ENCODE results near the gene PDILT. TPM values are rescaled to one million over a fixed set of nuclear protein-coding genes. Genes with fewer than 3 reads are reported as not detected.
"Not testable (repeated sequence)": the region's sequence is repeated elsewhere in the genome, so short reads cannot be mapped to it uniquely, and the experiment has no call there.

Gene PDILT
- total RNA-seq, 1 donor from 2014 or later, result not detected

DNA sequence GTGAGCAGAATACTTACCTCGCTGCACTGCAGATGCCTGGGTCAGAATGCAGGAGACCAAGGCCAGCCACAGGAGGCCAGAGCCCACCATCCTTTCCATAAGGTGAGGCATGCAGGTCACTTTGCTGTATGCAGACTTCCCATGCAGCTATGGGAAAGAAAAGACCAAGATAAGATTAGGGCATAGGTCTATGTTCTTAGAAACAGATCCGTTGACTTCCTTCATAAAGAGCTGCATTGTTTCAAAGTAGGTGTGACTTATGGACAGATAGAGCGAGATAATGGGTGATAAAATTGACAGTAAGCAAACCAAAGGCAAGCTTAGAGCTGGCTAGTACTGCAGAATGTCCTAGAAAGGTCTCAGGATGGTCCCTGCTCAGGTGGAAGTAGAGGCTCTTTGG, 78.2 kb downstream of the PDILT start:
- Histone ChIP-seq H3K4me1 (no peaks in the 10 kb centered on the region), H3K27ac (no peak overlapping the region), H3K9me3 (no peaks in the 10 kb centered on the region), H3K36me3 (no peaks in the 10 kb centered on the region), H3K4me3 (no peak overlapping the region), H3K27me3 (no peaks in the 10 kb centered on the region)
- TF ChIP-seq, protein P1, sequence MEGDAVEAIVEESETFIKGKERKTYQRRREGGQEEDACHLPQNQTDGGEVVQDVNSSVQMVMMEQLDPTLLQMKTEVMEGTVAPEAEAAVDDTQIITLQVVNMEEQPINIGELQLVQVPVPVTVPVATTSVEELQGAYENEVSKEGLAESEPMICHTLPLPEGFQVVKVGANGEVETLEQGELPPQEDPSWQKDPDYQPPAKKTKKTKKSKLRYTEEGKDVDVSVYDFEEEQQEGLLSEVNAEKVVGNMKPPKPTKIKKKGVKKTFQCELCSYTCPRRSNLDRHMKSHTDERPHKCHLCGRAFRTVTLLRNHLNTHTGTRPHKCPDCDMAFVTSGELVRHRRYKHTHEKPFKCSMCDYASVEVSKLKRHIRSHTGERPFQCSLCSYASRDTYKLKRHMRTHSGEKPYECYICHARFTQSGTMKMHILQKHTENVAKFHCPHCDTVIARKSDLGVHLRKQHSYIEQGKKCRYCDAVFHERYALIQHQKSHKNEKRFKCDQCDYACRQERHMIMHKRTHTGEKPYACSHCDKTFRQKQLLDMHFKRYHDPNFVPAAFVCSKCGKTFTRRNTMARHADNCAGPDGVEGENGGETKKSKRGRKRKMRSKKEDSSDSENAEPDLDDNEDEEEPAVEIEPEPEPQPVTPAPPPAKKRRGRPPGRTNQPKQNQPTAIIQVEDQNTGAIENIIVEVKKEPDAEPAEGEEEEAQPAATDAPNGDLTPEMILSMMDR (IDR thresholded peaks at IDR 0.05), result no peak
- DNase-seq (ENCODE audit: low spot score in 2 of 2), result no peak
- intact Hi-C loops (cut with DNase I), result no loop called here

DNA sequence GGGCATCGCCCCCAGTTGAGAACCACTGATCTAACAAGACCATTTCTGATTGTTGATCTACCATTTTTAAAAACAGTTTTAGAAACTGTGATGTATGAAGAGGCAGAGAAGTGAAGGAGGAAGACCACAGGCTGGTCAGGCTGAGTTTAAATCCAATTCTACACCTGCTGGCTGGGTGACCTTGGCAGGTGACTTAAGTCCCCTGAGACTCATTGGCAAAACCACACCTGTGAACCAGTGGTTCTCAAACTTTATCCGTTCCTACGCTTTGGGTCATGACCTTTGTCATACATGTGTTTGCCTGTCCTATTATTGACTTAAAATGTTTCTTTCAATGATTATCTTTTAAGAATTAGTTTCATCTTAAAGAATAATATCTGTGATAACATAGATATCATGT, 79.5 kb downstream of the PDILT start:
- no peak overlapping the region for H3K4me3 ChIP-seq
- no peaks in the 10 kb centered on the region for H3K36me3 ChIP-seq
- TF ChIP-seq, protein P1 (IDR thresholded peaks at IDR 0.05), result no peak
- no peak for DNase-seq (ENCODE audit: low spot score in 2 of 2)
- intact Hi-C loops (cut with DNase I), result no loop called here
- H3K4me1 ChIP-seq, result no peaks in the 10 kb centered on the region
- H3K27ac ChIP-seq, result no peak overlapping the region
- no peaks in the 10 kb centered on the region for H3K9me3 ChIP-seq
- no peaks in the 10 kb centered on the region for H3K27me3 ChIP-seq

GRCh38 chr16:20323591-20324117, 80.9 kb downstream of the PDILT start:
- no peak overlapping the region for H3K4me3 ChIP-seq
- H3K36me3 ChIP-seq, result no peaks in the 10 kb centered on the region
- TF ChIP-seq, protein P1 (IDR thresholded peaks at IDR 0.05), result no peak
- DNase-seq (ENCODE audit: low spot score in 2 of 2), result no peak
- no peak overlapping the region for H3K27ac ChIP-seq
- no peaks in the 10 kb centered on the region for H3K4me1 ChIP-seq
- intact Hi-C loops (cut with DNase I), result no loop called here
- no peaks in the 10 kb centered on the region for H3K9me3 ChIP-seq
- no peaks in the 10 kb centered on the region for H3K27me3 ChIP-seq

GRCh38 chr16:20322696-20323095, 81.8 kb downstream of the PDILT start:
- Histone ChIP-seq H3K4me3 (no peak overlapping the region), H3K4me1 (no peaks in the 10 kb centered on the region), H3K27me3 (no peaks in the 10 kb centered on the region), H3K27ac (no peak overlapping the region), H3K9me3 (no peaks in the 10 kb centered on the region), H3K36me3 (no peaks in the 10 kb centered on the region)
- intact Hi-C loops (cut with DNase I), result no loop called here
- DNase-seq (ENCODE audit: low spot score in 2 of 2), result no peak
- TF ChIP-seq, protein P1 (IDR thresholded peaks at IDR 0.05), result no peak

DNA sequence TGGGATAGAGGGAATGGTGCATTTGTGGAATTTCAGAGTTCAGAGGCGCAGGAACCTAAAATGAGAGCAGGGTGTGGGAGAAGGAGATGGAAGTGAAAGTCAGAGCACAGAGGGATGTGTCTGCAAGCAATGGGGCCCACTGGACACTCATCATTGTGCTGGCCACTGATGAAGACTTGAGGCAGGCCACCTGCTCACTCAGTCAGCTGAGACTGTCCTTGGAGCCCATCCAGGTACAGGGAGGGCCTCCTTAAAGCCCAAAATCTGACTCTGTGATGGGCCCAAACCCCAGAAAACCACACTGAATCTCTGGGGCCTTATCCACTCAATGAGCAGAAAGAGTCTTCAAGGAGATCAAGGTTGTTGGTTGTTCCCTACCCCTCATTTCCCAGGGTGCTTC, 82.9 kb downstream of the PDILT start:
- Histone ChIP-seq H3K9me3 (no peaks in the 10 kb centered on the region), H3K4me1 (no peaks in the 10 kb centered on the region), H3K4me3 (no peak overlapping the region), H3K36me3 (no peaks in the 10 kb centered on the region), H3K27ac (no peak overlapping the region), H3K27me3 (no peaks in the 10 kb centered on the region)
- TF ChIP-seq, protein P1 (IDR thresholded peaks at IDR 0.05), result no peak
- no peak for DNase-seq (ENCODE audit: low spot score in 2 of 2)
- intact Hi-C loops (cut with DNase I), result no loop called here

- H3K4me1 ChIP-seq; H3K9me3 ChIP-seq; intact Hi-C loops (cut with DNase I); H3K27ac ChIP-seq; DNase-seq (ENCODE audit: low spot score in 2 of 2); H3K36me3 ChIP-seq; H3K4me3 ChIP-seq; H3K27me3 ChIP-seq: not testable (repeated sequence)
These were observed 83.5 kb downstream of the PDILT start for GRCh38 chr16:20321051-20321450.
